Endothelial cell of umbilical vein (primary cell): ENCODE measurements around the gene CCDC85C.

ENCODE experiments used
- CTCF ChIP-seq, 2 donors: IDR thresholded peaks; 1 replicate in 1 of 2; 2 replicates in 1 of 2; pipeline ENCODE4 v1.5.1; 2011; ENCODE audit warnings: low read length in 2 of 2, mild to moderate bottlenecking in 2 of 2, moderate library complexity in 2 of 2, control low read depth in 1 of 2, inconsistent platforms in 1 of 2, low read depth in 1 of 2; ENCODE audit not compliant: insufficient read depth in 1 of 2; ENCODE audit errors: extremely low read depth in 1 of 2
- EZH2 ChIP-seq: IDR thresholded peaks from 2 replicates; pipeline ENCODE4 v1.6.1; 2012; ENCODE audit warnings: borderline replicate concordance, low read depth, mild to moderate bottlenecking, moderate library complexity, low read length, inconsistent platforms; ENCODE audit not compliant: severe bottlenecking
- POLR2A ChIP-seq: IDR thresholded peaks from 2 replicates; pipeline ENCODE4 v1.6.1; 2012; ENCODE audit warnings: low read depth, mild to moderate bottlenecking, control low read depth, low read length
- POLR2AphosphoS5 ChIP-seq: IDR thresholded peaks from 2 replicates; pipeline ENCODE4 v1.6.1; 2012; ENCODE audit warnings: low read depth, mild to moderate bottlenecking, control low read depth, low read length, moderate library complexity; ENCODE audit not compliant: insufficient read depth

- no peak for TF ChIP-seq CTCF (IDR thresholded peaks at IDR 0.05; ENCODE audit: extremely low read depth in 1 of 2, insufficient read depth in 1 of 2, low read depth in 1 of 2, low read length in 2 of 2)
- TF ChIP-seq POLR2AphosphoS5: no peak
- no peak for TF ChIP-seq POLR2A
- no peak for TF ChIP-seq EZH2
Observed at GRCh38 chr14:99475660-99476059, 128.3 kb downstream of the CCDC85C start.
